WERI-Rb-1 (cell line): ENCODE measurements around the gene ITPK1.

Experiments used
- DNase-seq: peaks from one replicate; pipeline ENCODE4 v3.0.0-alpha.2; 2020
- H3K27ac ChIP-seq: fragments of 250-450 bp; sonication (Bioruptor Pico); 2 replicates; pipeline ENCODE4 v1.5.1; 2020; ENCODE audit warnings: mild to moderate bottlenecking, moderate library complexity
- H3K27me3 ChIP-seq: fragments of 250-450 bp; sonication (Bioruptor Pico); 2 replicates; pipeline ENCODE4 v1.5.1; 2021; ENCODE audit warnings: mild to moderate bottlenecking, low read depth, moderate library complexity; ENCODE audit not compliant: insufficient read depth, severe bottlenecking
- H3K36me3 ChIP-seq: fragments of 250-450 bp; sonication (Bioruptor Pico); 2 replicates; pipeline ENCODE4 v1.5.1; 2020; ENCODE audit warnings: mild to moderate bottlenecking, moderate library complexity
- H3K4me3 ChIP-seq: 2 replicates; pipeline ENCODE4 v1.5.1; 2011; ENCODE audit warnings: low read depth, mild to moderate bottlenecking, control low read depth, low read length
- H3K9me3 ChIP-seq: fragments of 250-450 bp; sonication (Bioruptor Pico); 2 replicates; pipeline ENCODE4 v1.5.1; 2021; ENCODE audit warnings: mild to moderate bottlenecking, moderate library complexity; ENCODE audit not compliant: severe bottlenecking
- TF ChIP-seq, protein P1 (sequence below): IDR thresholded peaks from 2 replicates; pipeline ENCODE4 v1.5.1; 2011; ENCODE audit warnings: low read depth, mild to moderate bottlenecking, control low read depth, inconsistent platforms, low read length

Gene ITPK1

DNA sequence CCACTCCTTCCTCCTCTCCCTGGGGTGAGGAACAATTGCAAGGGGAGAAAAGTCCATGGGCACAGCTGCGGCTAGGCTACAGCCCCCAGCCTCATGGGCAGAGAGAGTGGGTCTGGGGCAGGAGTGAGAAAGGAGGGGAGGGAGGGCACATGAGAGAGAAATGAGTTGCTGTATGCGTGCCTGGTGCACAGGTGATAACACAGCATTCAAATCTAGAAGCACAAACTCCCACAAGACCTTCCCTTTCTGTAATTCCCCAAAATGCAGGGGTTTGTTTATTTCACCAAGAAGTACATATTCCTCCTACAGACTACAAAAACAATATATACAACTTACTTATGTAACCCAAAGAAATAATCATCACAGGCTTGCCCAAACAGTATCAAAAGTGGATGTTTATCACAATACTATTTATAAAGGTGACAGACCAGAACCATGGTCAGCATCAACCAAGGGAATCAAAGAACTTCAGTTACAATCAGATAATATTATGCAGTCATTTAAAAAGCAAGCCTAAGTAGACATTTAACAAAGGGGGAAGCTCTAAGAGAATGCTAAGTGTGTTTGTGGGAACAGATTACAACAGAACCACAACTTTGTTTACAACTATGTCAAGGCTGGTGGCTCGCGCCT, 54.2 kb downstream of the ITPK1 start:
- Histone ChIP-seq H3K27me3 (no peaks in the 10 kb centered on the region), H3K4me3 (no peak overlapping the region), H3K9me3 (no peaks in the 10 kb centered on the region), H3K27ac (no peak overlapping the region), H3K36me3 (no peaks in the 10 kb centered on the region)
- TF ChIP-seq, protein P1, sequence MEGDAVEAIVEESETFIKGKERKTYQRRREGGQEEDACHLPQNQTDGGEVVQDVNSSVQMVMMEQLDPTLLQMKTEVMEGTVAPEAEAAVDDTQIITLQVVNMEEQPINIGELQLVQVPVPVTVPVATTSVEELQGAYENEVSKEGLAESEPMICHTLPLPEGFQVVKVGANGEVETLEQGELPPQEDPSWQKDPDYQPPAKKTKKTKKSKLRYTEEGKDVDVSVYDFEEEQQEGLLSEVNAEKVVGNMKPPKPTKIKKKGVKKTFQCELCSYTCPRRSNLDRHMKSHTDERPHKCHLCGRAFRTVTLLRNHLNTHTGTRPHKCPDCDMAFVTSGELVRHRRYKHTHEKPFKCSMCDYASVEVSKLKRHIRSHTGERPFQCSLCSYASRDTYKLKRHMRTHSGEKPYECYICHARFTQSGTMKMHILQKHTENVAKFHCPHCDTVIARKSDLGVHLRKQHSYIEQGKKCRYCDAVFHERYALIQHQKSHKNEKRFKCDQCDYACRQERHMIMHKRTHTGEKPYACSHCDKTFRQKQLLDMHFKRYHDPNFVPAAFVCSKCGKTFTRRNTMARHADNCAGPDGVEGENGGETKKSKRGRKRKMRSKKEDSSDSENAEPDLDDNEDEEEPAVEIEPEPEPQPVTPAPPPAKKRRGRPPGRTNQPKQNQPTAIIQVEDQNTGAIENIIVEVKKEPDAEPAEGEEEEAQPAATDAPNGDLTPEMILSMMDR, result no peak
- no peak for DNase-seq

DNA sequence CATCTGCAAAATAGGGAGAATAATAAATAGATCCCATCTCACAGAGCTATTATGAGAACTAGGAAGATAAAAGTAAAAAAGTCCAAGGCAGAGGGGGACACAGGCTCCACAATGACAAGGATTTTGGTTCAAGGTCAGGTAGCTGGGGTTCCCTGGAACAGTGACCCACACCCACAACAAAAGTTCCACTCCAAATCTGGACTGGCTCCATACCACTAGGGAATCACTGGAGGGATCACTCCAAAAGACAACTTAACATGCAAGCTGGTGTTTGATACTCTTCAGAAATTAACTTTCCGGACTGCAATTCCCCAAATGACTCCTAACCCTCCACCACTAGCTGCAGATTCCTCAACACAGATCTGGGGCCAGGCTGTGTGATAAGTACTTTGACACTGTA, 54.9 kb downstream of the ITPK1 start:
- TF ChIP-seq, protein P1, result no peak
- H3K9me3 ChIP-seq, result no peaks in the 10 kb centered on the region

DNA sequence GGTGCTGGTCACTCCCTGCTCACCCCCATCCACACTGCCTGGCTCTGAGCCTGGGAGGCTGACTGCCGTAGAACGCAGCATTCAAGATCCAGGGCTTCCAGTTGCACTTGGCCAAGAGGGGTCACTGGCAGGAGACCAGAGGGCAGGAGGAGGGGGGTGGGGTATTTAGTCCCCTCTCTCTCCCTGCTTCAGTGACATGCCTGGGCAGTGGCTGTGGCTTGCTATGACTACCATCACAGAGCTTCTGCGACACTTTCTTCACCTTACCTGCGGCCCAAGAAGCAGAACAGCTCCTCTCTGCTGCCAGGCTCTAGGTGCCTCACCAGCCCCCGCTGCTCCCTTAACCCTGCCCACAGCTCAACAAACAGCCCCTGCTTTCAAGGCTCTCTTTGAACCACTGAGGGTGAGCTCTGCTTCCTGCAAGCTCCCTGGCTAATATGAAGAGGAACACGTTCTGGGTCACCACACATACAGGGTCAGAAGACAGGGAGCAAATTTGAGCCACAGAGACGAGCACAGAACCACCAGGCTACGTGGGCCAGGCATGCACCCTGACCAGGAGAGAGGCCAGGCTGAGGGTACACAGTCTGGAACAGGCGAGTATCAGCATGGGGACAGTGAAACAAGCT, 55.7 kb downstream of the ITPK1 start:
- Histone ChIP-seq H3K36me3 (no peaks in the 10 kb centered on the region), H3K27me3 (no peaks in the 10 kb centered on the region), H3K4me3 (no peak overlapping the region), H3K9me3 (no peaks in the 10 kb centered on the region), H3K27ac (no peak overlapping the region; the same call in 1 of the 2 replicates)
- TF ChIP-seq, protein P1, result no peak
- no peak for DNase-seq

More for the DNA sequence above, 54.9 kb downstream of the ITPK1 start:
- H3K27ac ChIP-seq, result no peak overlapping the region
- no peaks in the 10 kb centered on the region for H3K36me3 ChIP-seq
- DNase-seq, result no peak
- no peak overlapping the region for H3K4me3 ChIP-seq
- no peaks in the 10 kb centered on the region for H3K27me3 ChIP-seq

DNA sequence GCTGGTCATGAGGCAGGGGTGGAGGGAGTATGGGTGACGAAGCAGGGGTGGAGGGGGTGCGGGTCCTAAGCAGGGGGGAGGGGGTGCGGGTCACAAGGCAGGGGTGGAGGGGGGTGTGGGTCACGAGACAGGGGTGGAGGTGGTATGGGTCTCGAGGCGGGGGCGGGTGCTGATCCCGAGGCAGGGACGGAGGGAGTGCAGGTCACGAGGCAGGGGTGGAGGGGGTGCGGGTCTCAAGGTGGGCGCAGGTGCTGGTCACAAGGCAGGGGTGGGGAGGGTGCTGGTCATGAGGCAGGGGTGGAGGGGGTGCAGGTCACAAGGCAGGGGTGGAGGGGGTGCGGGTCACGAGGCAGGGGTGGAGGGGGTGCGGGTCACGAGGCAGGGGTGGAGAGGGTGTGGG, 56.5 kb downstream of the ITPK1 start:
- no peak overlapping the region for H3K27ac ChIP-seq
- TF ChIP-seq, protein P1, result no peak

DNA sequence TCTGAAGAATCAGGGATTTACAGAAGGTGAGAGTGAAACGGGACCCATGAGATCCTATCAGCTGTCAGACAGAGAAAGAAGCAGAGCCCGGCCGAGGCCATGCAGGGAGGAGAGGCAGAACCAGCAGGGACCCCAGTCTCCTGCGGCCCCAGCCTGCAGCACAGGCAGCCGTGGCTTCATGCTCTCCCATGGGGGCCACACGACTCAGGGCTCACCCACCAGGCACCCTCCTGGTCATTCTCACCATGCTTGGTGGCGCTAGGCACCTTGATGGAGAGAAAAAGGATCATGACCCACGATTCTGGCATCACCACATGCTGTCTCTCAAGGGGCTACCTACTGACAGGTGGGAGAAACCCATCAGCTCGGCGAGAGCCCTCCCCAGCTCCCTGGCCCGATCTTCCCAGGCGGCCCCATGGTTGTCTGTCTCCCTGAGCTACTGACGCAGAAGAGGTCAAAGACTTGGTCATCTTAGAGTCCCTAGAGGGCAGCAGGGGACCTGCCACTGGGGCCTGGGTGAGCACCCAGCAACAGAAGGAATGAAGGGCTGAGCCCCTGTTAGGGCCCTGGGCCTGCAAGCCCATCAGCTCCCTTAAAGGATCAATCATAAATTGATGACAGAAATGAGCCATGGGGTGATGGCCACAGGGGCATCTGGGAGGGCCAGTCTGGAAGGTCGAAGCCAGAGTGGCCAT, 58.0 kb downstream of the ITPK1 start:
- TF ChIP-seq, protein P1, result peak; percentile 26; the same call in 1 of the 2 replicates
- DNase-seq, result no peak
- Histone ChIP-seq H3K9me3 (no peaks in the 10 kb centered on the region), H3K27ac (no peak overlapping the region), H3K4me3 (no peak overlapping the region), H3K36me3 (no peaks in the 10 kb centered on the region), H3K27me3 (no peaks in the 10 kb centered on the region)

More for the DNA sequence above, 56.5 kb downstream of the ITPK1 start:
- DNase-seq, result no peak
- Histone ChIP-seq H3K27me3 (no peaks in the 10 kb centered on the region), H3K4me3 (no peak overlapping the region), H3K9me3 (no peaks in the 10 kb centered on the region), H3K36me3 (no peaks in the 10 kb centered on the region)
